Measurements from ENCODE around the gene ARHGEF40.

ARHGEF40 gene

GRCh38 chr14:21043387-21043973 is 26.6 kb upstream of the ARHGEF40 start:
- no peak for DNase-seq (ENCODE audit: low spot score)
- H4K91ac ChIP-seq (ENCODE audit: low read depth, low read length, poor library complexity) = no peak overlapping the region
- no peak overlapping the region for H3K9ac ChIP-seq (ENCODE audit: low read depth, low read length, poor library complexity)
- no peak overlapping the region for H3K27ac ChIP-seq (replicated peaks; ENCODE audit: low read length)
- no peak overlapping the region for H3K18ac ChIP-seq (ENCODE audit: low read length)
- no peak overlapping the region for H2BK120ac ChIP-seq (ENCODE audit: low read depth, low read length)
- H3K4ac ChIP-seq (ENCODE audit: low read length) = no peak overlapping the region
- H3K79me1 ChIP-seq (ENCODE audit: low read depth, low read length) = no peaks in the 10 kb centered on the region
- H4K8ac ChIP-seq (ENCODE audit: low read depth, low read length) = no peak overlapping the region
- H3K4me3 ChIP-seq (ENCODE audit: low read length in 2 of 2) = no peak overlapping the region
- no peaks in the 10 kb centered on the region for H3K9me3 ChIP-seq (replicated peaks in 1 of 2; ENCODE audit: control insufficient read depth in 2 of 2, insufficient read depth in 1 of 2, low read depth in 1 of 2, low read length in 2 of 2)
- no peak overlapping the region for H2AK5ac ChIP-seq (ENCODE audit: low read depth, low read length)
- no CpG with 5 or more reads among the region's 2 CpGs for WGBS, 2 donors (ENCODE audit: extremely low coverage in 2 of 2, insufficient read length in 2 of 2, insufficient replicate concordance in 1 of 2)
- no peak overlapping the region for H2BK15ac ChIP-seq (ENCODE audit: low read length)
- H2AFZ ChIP-seq (ENCODE audit: low read length) = no peak overlapping the region
- no peak overlapping the region for H2BK5ac ChIP-seq (ENCODE audit: low read length)
- H3K27me3 ChIP-seq (ENCODE audit: control insufficient read depth in 3 of 3, insufficient read depth in 3 of 3, low read depth in 1 of 3, low read length in 3 of 3) = peaks cover 0 to 41% (median 0%) of the 10 kb centered on the region in 3 experiments
- H3K4me2 ChIP-seq (ENCODE audit: insufficient read depth, low read length, poor library complexity, severe bottlenecking) = no peak overlapping the region
- no peak overlapping the region for H3K23ac ChIP-seq (ENCODE audit: low read depth, low read length, poor library complexity)
- no peak overlapping the region for H2BK12ac ChIP-seq (ENCODE audit: low read length)
- H3K14ac ChIP-seq (ENCODE audit: low read length) = no peak overlapping the region
- peaks cover 1 to 2% of the 10 kb centered on the region in 2 donors for H3K4me1 ChIP-seq (ENCODE audit: control insufficient read depth in 2 of 2, insufficient read depth in 1 of 2, low read depth in 1 of 2, low read length in 2 of 2)
- no peaks in the 10 kb centered on the region for H3K36me3 ChIP-seq (replicated peaks in 1 of 2; ENCODE audit: control insufficient read depth in 2 of 2, insufficient read depth in 2 of 2, low read length in 2 of 2)

GRCh38 chr14:21043974-21044618 is 26.0 kb upstream of the ARHGEF40 start:
- Histone ChIP-seq H2AFZ (ENCODE audit: low read length) (no peak overlapping the region), H3K4ac (ENCODE audit: low read length) (no peak overlapping the region), H2BK5ac (ENCODE audit: low read length) (no peak overlapping the region), H2BK12ac (ENCODE audit: low read length) (no peak overlapping the region), H3K27me3 (ENCODE audit: control insufficient read depth in 3 of 3, insufficient read depth in 3 of 3, low read depth in 1 of 3, low read length in 3 of 3) (peaks cover 0 to 41% (median 0%) of the 10 kb centered on the region in 3 experiments), H4K8ac (ENCODE audit: low read depth, low read length) (no peak overlapping the region), H3K27ac (replicated peaks; ENCODE audit: low read length) (no peak overlapping the region), H3K9me3 (replicated peaks in 1 of 2; ENCODE audit: control insufficient read depth in 2 of 2, insufficient read depth in 1 of 2, low read depth in 1 of 2, low read length in 2 of 2) (no peaks in the 10 kb centered on the region), H3K79me1 (ENCODE audit: low read depth, low read length) (no peaks in the 10 kb centered on the region), H3K4me3 (ENCODE audit: low read length in 2 of 2) (no peak overlapping the region), H2BK15ac (ENCODE audit: low read length) (no peak overlapping the region), H3K23ac (ENCODE audit: low read depth, low read length, poor library complexity) (no peak overlapping the region), H3K14ac (ENCODE audit: low read length) (no peak overlapping the region), H3K4me1 (ENCODE audit: control insufficient read depth in 2 of 2, insufficient read depth in 1 of 2, low read depth in 1 of 2, low read length in 2 of 2) (peaks cover 0 to under 1% of the 10 kb centered on the region in 2 donors), H3K4me2 (ENCODE audit: insufficient read depth, low read length, poor library complexity, severe bottlenecking) (no peak overlapping the region), H2BK120ac (ENCODE audit: low read depth, low read length) (no peak overlapping the region), H4K91ac (ENCODE audit: low read depth, low read length, poor library complexity) (no peak overlapping the region), H2AK5ac (ENCODE audit: low read depth, low read length) (no peak overlapping the region), H3K18ac (ENCODE audit: low read length) (no peak overlapping the region), H3K9ac (ENCODE audit: low read depth, low read length, poor library complexity) (no peak overlapping the region), H3K36me3 (replicated peaks in 1 of 2; ENCODE audit: control insufficient read depth in 2 of 2, insufficient read depth in 2 of 2, low read length in 2 of 2) (no peaks in the 10 kb centered on the region)
- DNase-seq (ENCODE audit: low spot score) = no peak
- no CpG with 5 or more reads among the region's 6 CpGs for WGBS, 2 donors (ENCODE audit: extremely low coverage in 2 of 2, insufficient read length in 2 of 2, insufficient replicate concordance in 1 of 2)

- Histone ChIP-seq H2BK15ac (ENCODE audit: low read length) (no peak overlapping the region), H3K27ac (replicated peaks; ENCODE audit: low read length) (no peak overlapping the region), H4K91ac (ENCODE audit: low read depth, low read length, poor library complexity) (no peak overlapping the region), H4K8ac (ENCODE audit: low read depth, low read length) (no peak overlapping the region), H3K79me1 (ENCODE audit: low read depth, low read length) (no peaks in the 10 kb centered on the region), H3K14ac (ENCODE audit: low read length) (no peak overlapping the region), H3K4me2 (ENCODE audit: insufficient read depth, low read length, poor library complexity, severe bottlenecking) (no peak overlapping the region), H3K4me3 (ENCODE audit: low read length in 2 of 2) (no peak overlapping the region), H2BK5ac (ENCODE audit: low read length) (no peak overlapping the region), H3K18ac (ENCODE audit: low read length) (no peak overlapping the region), H3K27me3 (ENCODE audit: control insufficient read depth in 3 of 3, insufficient read depth in 3 of 3, low read depth in 1 of 3, low read length in 3 of 3) (peaks cover 0 to 41% (median 0%) of the 10 kb centered on the region in 3 experiments), H3K4me1 (ENCODE audit: control insufficient read depth in 2 of 2, insufficient read depth in 1 of 2, low read depth in 1 of 2, low read length in 2 of 2) (no peaks in the 10 kb centered on the region), H3K4ac (ENCODE audit: low read length) (no peak overlapping the region), H3K9me3 (replicated peaks in 1 of 2; ENCODE audit: control insufficient read depth in 2 of 2, insufficient read depth in 1 of 2, low read depth in 1 of 2, low read length in 2 of 2) (no peaks in the 10 kb centered on the region), H2BK120ac (ENCODE audit: low read depth, low read length) (no peak overlapping the region), H3K9ac (ENCODE audit: low read depth, low read length, poor library complexity) (no peak overlapping the region), H3K23ac (ENCODE audit: low read depth, low read length, poor library complexity) (no peak overlapping the region), H2AK5ac (ENCODE audit: low read depth, low read length) (no peak overlapping the region), H2AFZ (ENCODE audit: low read length) (no peak overlapping the region), H3K36me3 (replicated peaks in 1 of 2; ENCODE audit: control insufficient read depth in 2 of 2, insufficient read depth in 2 of 2, low read length in 2 of 2) (no peaks in the 10 kb centered on the region), H2BK12ac (ENCODE audit: low read length) (no peak overlapping the region)
- no CpG with 5 or more reads among the region's 2 CpGs for WGBS, 2 donors (ENCODE audit: extremely low coverage in 2 of 2, insufficient read length in 2 of 2, insufficient replicate concordance in 1 of 2)
- no peak for DNase-seq (ENCODE audit: low spot score)
Observed at GRCh38 chr14:21047378-21047781, 22.7 kb upstream of the ARHGEF40 start.

- WGBS, 2 donors (ENCODE audit: extremely low coverage in 2 of 2, insufficient read length in 2 of 2, insufficient replicate concordance in 1 of 2) = no CpG with 5 or more reads among the region's 2 CpGs
Observed at GRCh38 chr14:21048638-21049037, 21.5 kb upstream of the ARHGEF40 start.

More at GRCh38 chr14:21048638-21049037, 21.5 kb upstream of the ARHGEF40 start:
- Histone ChIP-seq H3K9me3 (replicated peaks in 1 of 2; ENCODE audit: control insufficient read depth in 2 of 2, insufficient read depth in 1 of 2, low read depth in 1 of 2, low read length in 2 of 2) (no peaks in the 10 kb centered on the region), H2BK15ac (ENCODE audit: low read length) (no peak overlapping the region), H3K9ac (ENCODE audit: low read depth, low read length, poor library complexity) (no peak overlapping the region), H3K27ac (replicated peaks; ENCODE audit: low read length) (no peak overlapping the region), H3K23ac (ENCODE audit: low read depth, low read length, poor library complexity) (no peak overlapping the region), H2AK5ac (ENCODE audit: low read depth, low read length) (no peak overlapping the region), H2BK5ac (ENCODE audit: low read length) (no peak overlapping the region), H3K27me3 (ENCODE audit: control insufficient read depth in 3 of 3, insufficient read depth in 3 of 3, low read depth in 1 of 3, low read length in 3 of 3) (peaks cover 0 to 30% (median 0%) of the 10 kb centered on the region in 3 experiments), H3K4me1 (ENCODE audit: control insufficient read depth in 2 of 2, insufficient read depth in 1 of 2, low read depth in 1 of 2, low read length in 2 of 2) (no peaks in the 10 kb centered on the region), H4K8ac (ENCODE audit: low read depth, low read length) (no peak overlapping the region), H2BK120ac (ENCODE audit: low read depth, low read length) (no peak overlapping the region), H3K4ac (ENCODE audit: low read length) (no peak overlapping the region), H2BK12ac (ENCODE audit: low read length) (no peak overlapping the region), H4K91ac (ENCODE audit: low read depth, low read length, poor library complexity) (no peak overlapping the region), H3K36me3 (replicated peaks in 1 of 2; ENCODE audit: control insufficient read depth in 2 of 2, insufficient read depth in 2 of 2, low read length in 2 of 2) (no peaks in the 10 kb centered on the region), H2AFZ (ENCODE audit: low read length) (no peak overlapping the region), H3K18ac (ENCODE audit: low read length) (no peak overlapping the region), H3K4me3 (ENCODE audit: low read length in 2 of 2) (no peak overlapping the region), H3K4me2 (ENCODE audit: insufficient read depth, low read length, poor library complexity, severe bottlenecking) (no peak overlapping the region), H3K14ac (ENCODE audit: low read length) (no peak overlapping the region), H3K79me1 (ENCODE audit: low read depth, low read length) (no peaks in the 10 kb centered on the region)
- no peak for DNase-seq (ENCODE audit: low spot score)

All from neuronal stem cell (in vitro differentiated cells).